ENCODE measurements around the gene RETN. TPM values are rescaled to one million over a fixed set of nuclear protein-coding genes. Genes with fewer than 3 reads are reported as not detected.

RETN gene
- total and polyA plus RNA-seq, 2 donors (not counting 3 experiments of a cell fraction or from before 2014, with no cell fraction given), result not detected

DNA sequence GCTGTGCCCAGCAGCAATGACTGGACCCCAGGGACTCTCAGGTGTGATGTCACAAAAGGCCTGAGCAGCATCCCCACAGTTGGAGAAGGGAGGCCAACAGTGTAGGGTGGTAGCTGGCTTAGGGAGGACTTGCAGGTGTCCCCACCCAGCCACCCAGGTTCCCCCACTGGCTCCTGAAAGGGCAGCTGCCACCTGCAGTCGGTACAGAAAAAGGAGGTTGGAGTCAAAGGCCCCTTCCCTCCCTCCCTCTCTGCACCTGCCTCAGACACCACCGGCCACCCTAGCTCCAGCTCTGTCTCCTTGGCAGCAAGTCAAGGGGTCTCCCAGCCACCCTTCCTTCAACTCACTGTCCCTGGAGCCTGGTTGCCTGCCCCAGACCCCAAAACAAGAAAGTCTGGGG lies 35.2 kb upstream of the RETN start, which contains the start of gene PCP2:
PCP2 (minus strand) TSS at position 22 of the 400 bp plus-strand sequence. CDS start 262 bp downstream, outside the sequence.
- ChIA-PET POLR2A (interaction anchor here (0.6 kb wide), 1 partner anchor 305 kb away, joined by 5 read pairs; no protein-coding TSS in a partner anchor), CTCF (interaction anchor here (0.6 to 1.6 kb wide), 2 partner anchors 65 to 369 kb away, joined by 3 to 6 read pairs; no protein-coding TSS in a partner anchor)
- Histone ChIP-seq H3K9me3 (replicated peaks; ENCODE audit: control insufficient read depth, insufficient read depth, low read length) (no peaks in the 10 kb centered on the region), H3K27ac (ENCODE audit: insufficient read depth, low read depth, low read length) (no peak within 1 kb of the TSS), H3K4me2 (ENCODE audit: insufficient read depth, low read length) (no peak within 1 kb of the TSS), H3K4me3 (replicated peaks in 1 of 3; ENCODE audit: insufficient read depth in 1 of 3, low read depth in 1 of 3, low read length in 3 of 3) (no peak within 1 kb of the TSS), H2AFZ (ENCODE audit: low read depth, low read length) (no peak within 1 kb of the TSS), H3K9me1 (replicated peaks; ENCODE audit: control insufficient read depth, extremely low read depth, insufficient read depth, low read length) (no peaks in the 10 kb centered on the region), H3K36me3 (ENCODE audit: control insufficient read depth in 2 of 2, extremely low read depth in 1 of 2, insufficient read depth in 2 of 2, low read length in 2 of 2) (peaks cover 0 to 4% of the 10 kb centered on the region in 2 experiments), H4K20me1 (replicated peaks; ENCODE audit: control insufficient read depth, extremely low read depth, insufficient read depth, low read length) (no peaks in the 10 kb centered on the region), H3K4me1 (ENCODE audit: control insufficient read depth, extremely low read depth, insufficient read depth, low read length) (peaks cover 17% of the 10 kb centered on the region), H3K27me3 (ENCODE audit: control insufficient read depth in 2 of 2, insufficient read depth in 2 of 2, low read length in 2 of 2) (no peaks in the 10 kb centered on the region), H3K9ac (replicated peaks; ENCODE audit: extremely low read depth, insufficient read depth, low read length) (no peak within 1 kb of the TSS), H3K79me2 (ENCODE audit: control insufficient read depth, insufficient read depth, low read length) (peaks cover 18% of the 10 kb centered on the region)
- dilution Hi-C loops (cut with MboI; ENCODE audit: extremely low pct_ligation_motif_present, low sequenced_read_pairs), result no loop called here
- intact Hi-C loops (cut with micrococcal nuclease), result no loop called here
- DNase-seq (ENCODE audit: low read depth, low spot score) (no peak), FAIRE-seq (no peak)
- no TSS peak for BruUV-seq (replicated peaks)
- TF ChIP-seq, protein P1, sequence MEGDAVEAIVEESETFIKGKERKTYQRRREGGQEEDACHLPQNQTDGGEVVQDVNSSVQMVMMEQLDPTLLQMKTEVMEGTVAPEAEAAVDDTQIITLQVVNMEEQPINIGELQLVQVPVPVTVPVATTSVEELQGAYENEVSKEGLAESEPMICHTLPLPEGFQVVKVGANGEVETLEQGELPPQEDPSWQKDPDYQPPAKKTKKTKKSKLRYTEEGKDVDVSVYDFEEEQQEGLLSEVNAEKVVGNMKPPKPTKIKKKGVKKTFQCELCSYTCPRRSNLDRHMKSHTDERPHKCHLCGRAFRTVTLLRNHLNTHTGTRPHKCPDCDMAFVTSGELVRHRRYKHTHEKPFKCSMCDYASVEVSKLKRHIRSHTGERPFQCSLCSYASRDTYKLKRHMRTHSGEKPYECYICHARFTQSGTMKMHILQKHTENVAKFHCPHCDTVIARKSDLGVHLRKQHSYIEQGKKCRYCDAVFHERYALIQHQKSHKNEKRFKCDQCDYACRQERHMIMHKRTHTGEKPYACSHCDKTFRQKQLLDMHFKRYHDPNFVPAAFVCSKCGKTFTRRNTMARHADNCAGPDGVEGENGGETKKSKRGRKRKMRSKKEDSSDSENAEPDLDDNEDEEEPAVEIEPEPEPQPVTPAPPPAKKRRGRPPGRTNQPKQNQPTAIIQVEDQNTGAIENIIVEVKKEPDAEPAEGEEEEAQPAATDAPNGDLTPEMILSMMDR (IDR thresholded peaks at IDR 0.05; ENCODE audit: extremely low read depth in 1 of 2, insufficient read depth in 1 of 2, low read depth in 1 of 2, low read length in 2 of 2), result no peak
- TF ChIP-seq, protein P2, sequence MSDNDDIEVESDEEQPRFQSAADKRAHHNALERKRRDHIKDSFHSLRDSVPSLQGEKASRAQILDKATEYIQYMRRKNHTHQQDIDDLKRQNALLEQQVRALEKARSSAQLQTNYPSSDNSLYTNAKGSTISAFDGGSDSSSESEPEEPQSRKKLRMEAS (IDR thresholded peaks at IDR 0.05; ENCODE audit: insufficient read depth, insufficient read length), result no peak

DNA sequence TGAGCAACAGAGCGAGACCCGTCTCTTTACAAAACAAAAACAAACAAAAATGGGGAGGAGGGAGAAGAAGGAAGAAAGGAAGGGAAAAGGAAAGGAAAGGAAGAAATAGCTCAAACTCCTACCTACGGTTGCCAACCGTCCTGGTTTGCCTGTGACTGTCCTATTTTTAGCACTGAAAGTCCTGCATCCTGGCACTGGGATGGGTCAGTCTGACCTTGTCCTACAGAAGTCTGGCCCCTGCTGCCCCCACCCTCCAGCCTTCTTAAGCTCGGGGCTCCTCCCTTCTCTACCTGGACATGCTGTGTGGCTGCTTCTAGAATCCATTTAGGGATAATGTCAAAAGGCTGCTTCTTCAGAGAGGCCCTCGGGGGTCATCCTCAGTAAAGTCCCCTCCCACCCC lies 33.2 kb upstream of the RETN start:
- TF ChIP-seq FOS (IDR thresholded peaks at IDR 0.05; ENCODE audit: borderline replicate concordance, insufficient read depth, low read length), result no peak
- no peak for TF ChIP-seq MYC (IDR thresholded peaks at IDR 0.05; ENCODE audit: low read depth, low read length)
- no peak for TF ChIP-seq POLR2A (IDR thresholded peaks at IDR 0.05; ENCODE audit: low read depth, low read length)
- TF ChIP-seq GATA2 (IDR thresholded peaks at IDR 0.05; ENCODE audit: insufficient read depth, insufficient read length, low read depth, low read length), result no peak
- TF ChIP-seq, protein P2 (IDR thresholded peaks at IDR 0.05; ENCODE audit: insufficient read depth, insufficient read length), result no peak
- TF ChIP-seq EZH2 (IDR thresholded peaks at IDR 0.05; ENCODE audit: borderline replicate concordance, low read depth, low read length, severe bottlenecking), result no peak
- no peak for TF ChIP-seq POLR2AphosphoS5 (IDR thresholded peaks at IDR 0.05; ENCODE audit: insufficient read depth, low read depth, low read length)
- TF ChIP-seq, protein P1 (IDR thresholded peaks at IDR 0.05; ENCODE audit: extremely low read depth in 1 of 2, insufficient read depth in 1 of 2, low read depth in 1 of 2, low read length in 2 of 2), result no peak
- H3K36me3 ChIP-seq (ENCODE audit: control insufficient read depth in 2 of 2, extremely low read depth in 1 of 2, insufficient read depth in 2 of 2, low read length in 2 of 2), result peaks cover 0 to 4% of the 10 kb centered on the region in 2 experiments
- dilution Hi-C loops (cut with MboI; ENCODE audit: extremely low pct_ligation_motif_present, low sequenced_read_pairs) (no loop called here), intact Hi-C loops (cut with micrococcal nuclease) (no loop called here)
- H3K9me3 ChIP-seq (replicated peaks; ENCODE audit: control insufficient read depth, insufficient read depth, low read length), result no peaks in the 10 kb centered on the region
- ChIA-PET POLR2A (no interaction called here), CTCF (interaction anchor here (0.7 kb wide), 2 partner anchors 45 to 68 kb away, joined by 3 read pairs; partner anchors contain the start of gene TRAPPC5)
- H3K4me3 ChIP-seq (replicated peaks in 1 of 3; ENCODE audit: insufficient read depth in 1 of 3, low read depth in 1 of 3, low read length in 3 of 3), result no peak overlapping the region
- no peaks in the 10 kb centered on the region for H4K20me1 ChIP-seq (replicated peaks; ENCODE audit: control insufficient read depth, extremely low read depth, insufficient read depth, low read length)
- H3K27ac ChIP-seq (ENCODE audit: insufficient read depth, low read depth, low read length), result no peak overlapping the region
- peaks cover 8% of the 10 kb centered on the region for H3K4me1 ChIP-seq (ENCODE audit: control insufficient read depth, extremely low read depth, insufficient read depth, low read length)
- FAIRE-seq (no peak), DNase-seq (ENCODE audit: low read depth, low spot score) (no peak)
- no peak overlapping the region for H3K9ac ChIP-seq (replicated peaks; ENCODE audit: extremely low read depth, insufficient read depth, low read length)
- H3K79me2 ChIP-seq (ENCODE audit: control insufficient read depth, insufficient read depth, low read length), result peaks cover 2% of the 10 kb centered on the region
- H3K9me1 ChIP-seq (replicated peaks; ENCODE audit: control insufficient read depth, extremely low read depth, insufficient read depth, low read length), result no peaks in the 10 kb centered on the region
- no peaks in the 10 kb centered on the region for H3K27me3 ChIP-seq (ENCODE audit: control insufficient read depth in 2 of 2, insufficient read depth in 2 of 2, low read length in 2 of 2)
- no peak overlapping the region for H2AFZ ChIP-seq (ENCODE audit: low read depth, low read length)
- BruUV-seq (replicated peaks), result no TSS peak
- no peak overlapping the region for H3K4me2 ChIP-seq (ENCODE audit: insufficient read depth, low read length)

Measured in endothelial cell of umbilical vein (primary cell).